CD4-positive, alpha-beta T cell treated with Interleukin-10 for 1 hour (primary cell): Measurements from ENCODE around the gene C4orf17.
"Not testable (repeated sequence)": the region's sequence is repeated elsewhere in the genome, so short reads cannot be mapped to it uniquely, and the experiment has no call there.

ENCODE experiments used
- DNase-seq: peaks from one replicate; pipeline ENCODE4 v3.0.0-alpha.2; 2020

C4orf17 gene

DNA sequence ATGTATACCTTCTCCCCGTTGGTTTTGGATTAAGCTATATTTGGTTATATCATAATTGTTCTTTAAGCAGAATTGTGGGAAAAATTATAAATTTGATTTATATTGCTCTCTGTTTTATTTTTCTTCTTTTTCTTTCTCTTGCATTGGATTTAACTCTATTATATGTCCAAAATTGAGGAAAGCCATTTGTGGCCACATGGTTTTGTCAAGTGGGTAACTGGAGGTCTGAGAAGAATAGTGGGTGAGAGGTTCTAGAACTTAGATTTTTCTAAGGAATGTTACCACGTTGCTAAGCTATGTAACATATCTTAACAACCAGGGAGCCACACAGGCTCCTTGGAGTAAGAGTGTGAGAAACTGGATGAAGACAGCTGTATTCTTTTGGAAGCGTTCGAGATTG is at the start of gene C4orf17:
Gene C4orf17 (plus strand): TSS at position 301 of the 400 bp plus-strand sequence. CDS start 2,061 bp downstream, outside the sequence.
- no peak for DNase-seq

DNA sequence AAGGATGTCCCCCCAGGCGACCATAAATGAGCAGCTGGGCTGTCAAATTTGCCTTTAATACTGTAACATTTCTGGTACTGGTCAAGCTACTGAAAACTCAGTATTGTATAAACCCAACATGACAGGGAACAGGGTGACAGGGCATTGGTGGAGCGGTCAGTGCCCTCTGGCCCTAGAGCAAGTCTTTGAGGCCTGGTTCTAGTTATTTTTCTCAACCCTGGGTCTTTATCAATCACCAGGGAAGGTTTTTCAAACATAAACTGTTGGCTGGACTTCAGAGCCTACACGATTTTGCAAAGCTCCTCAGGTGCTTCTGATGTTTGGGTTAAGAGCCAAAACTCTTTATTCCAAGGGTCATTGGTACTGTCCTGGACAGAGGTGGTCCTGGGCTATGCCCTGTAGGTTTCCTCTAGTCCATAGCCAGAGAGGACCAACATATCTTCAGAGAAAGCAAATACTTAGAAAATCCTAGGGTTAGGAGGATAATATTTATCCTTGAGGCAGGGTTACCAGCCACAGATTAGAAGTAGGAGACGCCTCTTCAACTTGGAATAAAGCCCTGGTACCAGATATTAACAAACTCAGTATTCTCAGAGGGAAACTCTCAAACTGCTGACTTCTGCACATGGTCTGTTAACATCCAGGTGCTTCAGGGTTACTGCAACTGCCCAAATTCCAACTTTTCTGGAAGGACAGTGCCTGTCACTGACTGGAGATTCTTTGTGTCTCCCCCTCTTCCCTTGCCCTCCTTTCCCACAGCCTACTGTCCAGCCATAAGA is 49.0 kb upstream of the C4orf17 start:
- DNase-seq: no peak

DNA sequence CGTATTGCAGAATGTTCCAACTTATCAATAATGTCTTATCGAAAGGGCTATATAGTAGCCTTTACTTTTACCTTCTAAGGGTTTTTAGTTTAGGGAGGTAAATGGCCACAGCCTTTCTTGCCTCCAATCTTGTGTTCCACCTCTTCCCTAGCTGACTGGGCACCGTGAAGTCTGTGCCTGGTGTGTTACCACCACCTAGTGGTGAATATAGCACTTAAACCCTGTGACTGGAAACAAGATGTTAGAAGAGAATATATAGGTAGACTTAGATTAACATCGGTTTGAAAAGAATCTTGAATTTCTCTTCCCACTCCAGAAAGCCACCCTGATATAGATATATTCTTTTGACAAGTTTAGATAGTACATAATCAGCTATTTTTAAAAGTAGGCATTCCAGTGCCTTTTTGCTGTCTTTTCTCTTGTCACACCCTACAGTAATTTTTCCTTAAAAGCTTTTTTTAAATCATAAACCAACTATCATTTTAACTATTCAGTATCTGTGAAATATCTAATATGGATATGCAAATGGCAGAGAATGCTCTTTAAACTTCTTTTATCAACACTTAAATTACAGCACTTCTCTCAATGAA is 47.9 kb upstream of the C4orf17 start:
- peak; percentile 57 for DNase-seq

DNA sequence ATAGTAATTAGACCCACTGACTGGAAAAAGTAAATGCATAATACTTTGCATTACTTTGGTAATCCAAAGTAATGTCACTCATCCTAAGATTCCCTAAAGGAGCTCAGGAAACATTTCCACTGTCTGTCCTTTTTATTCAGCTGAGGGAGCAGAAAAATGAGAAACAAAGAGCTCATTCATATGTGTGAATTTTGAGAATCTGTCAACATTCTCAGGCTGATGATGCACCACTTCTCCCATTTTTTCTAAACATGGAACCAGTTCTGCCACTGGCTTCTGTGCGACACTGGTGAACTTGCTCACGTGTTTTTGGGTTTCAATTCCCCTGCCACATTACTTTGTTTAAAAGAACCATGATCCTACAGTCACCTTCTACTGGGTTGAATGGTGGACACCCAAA is 47.3 kb upstream of the C4orf17 start:
- DNase-seq: no peak

DNA sequence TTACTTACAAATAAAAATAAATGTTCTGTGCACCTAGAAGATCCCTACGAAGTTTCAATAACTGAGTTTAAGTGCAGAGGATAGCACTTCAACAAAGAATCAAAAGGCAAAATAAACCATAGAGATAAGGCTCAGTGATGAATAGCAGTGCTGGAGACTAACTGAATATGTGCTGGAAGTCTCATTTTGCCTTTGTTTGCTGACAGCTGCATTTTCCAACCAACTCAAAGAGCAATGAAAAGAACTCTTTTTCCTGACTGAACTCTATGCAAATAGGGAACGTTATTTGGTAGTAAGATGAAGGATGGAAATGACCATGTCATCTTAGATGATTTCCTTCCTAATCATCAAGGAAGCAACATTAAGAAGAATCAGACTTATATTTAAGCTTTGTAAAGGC is 42.9 kb upstream of the C4orf17 start:
- no peak for DNase-seq

DNA sequence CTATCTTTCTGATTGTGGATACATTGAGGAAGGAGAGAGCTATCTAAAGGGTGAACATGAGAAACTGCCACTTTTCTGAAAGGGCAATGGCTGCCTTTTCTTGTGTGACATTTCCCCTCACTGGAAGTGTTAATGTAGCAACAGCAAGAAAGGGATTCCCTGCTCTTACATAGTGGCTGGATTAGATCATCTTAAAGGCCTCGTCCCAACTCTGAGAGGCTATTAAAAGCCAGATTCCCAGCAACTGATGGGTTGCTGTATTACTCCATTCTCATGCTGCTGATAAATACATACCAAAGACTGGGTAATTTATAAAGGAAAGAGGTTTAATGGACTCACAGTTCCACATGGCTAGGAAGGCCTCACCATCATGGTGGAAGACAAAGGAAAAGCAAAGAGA is 41.9 kb upstream of the C4orf17 start:
- DNase-seq: no peak

DNA sequence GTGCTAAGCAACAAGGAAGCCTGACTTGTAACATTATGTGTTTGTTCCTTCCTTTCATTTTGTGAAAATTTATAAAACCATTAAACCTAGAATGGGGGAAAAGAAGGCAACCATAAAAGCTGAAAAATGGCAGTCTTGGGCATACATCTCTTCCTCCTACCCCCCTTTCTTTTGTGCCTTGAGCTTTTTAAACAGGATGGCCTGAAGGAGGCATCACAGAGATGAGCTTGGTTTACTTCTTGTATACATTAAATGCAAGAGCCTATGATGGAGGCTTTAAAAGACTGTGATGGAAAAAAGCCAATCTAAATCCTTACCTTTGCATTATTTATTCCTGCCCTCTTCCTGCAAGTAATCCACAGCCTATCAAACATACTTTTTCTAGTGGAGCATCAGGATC is 39.5 kb upstream of the C4orf17 start:
- no peak for DNase-seq

DNA sequence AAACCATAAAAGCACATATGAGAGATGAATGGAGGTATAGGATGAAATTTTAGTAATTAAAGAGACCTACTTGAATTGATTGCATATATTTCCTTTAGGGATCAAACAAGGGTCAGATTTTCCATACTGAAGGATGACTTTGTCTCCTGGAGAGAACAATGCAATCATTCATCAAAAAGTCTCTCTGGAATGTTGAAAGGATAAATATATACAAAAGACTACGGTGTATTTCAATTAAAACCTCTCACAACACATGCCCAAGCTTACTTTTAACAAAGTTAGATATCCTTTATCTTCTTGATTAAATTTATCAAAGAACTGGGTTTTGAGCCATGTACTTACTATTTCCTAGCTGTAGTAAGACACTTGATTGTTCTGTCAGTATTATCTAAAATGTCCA is 38.9 kb upstream of the C4orf17 start:
- no peak for DNase-seq

DNA sequence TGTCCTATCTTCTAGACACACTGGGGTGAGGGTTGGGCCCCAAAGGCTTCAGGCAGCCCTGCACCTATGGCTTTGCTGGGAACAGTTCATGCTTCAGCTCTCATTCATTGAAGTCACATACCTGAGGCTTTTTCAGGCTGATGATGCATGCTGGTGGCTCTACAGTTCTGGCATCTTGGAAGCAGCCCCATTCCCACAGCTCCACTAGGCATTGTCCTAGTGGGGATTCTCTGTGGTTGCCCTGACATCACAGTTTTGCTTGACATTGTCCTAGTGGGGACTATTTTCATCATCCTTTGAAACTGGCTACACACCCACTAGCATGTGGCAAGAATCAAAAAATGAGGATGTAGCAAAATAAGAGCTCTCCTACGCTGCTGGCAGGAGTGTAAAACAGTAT is 37.7 kb upstream of the C4orf17 start:
- DNase-seq: no peak

DNA sequence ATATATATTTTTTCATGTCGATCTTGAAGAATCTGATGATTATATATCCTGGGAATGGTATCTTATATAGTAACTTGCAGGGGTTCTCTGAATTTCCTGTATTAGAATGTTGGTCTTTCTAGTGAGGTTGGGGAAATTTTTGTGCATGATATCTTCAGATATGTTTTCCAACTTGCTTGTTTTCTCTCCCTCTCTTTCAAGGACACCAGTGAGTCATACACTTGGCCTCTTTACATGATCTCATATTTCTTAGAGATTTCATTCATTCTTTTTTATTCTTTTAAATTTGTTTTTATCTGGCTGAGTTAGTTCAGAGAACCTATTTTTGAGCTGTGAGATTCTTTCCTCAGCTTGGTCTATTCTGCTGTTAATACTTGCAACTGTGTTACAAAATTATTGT is 27.2 kb upstream of the C4orf17 start:
- DNase-seq: no peak

DNA sequence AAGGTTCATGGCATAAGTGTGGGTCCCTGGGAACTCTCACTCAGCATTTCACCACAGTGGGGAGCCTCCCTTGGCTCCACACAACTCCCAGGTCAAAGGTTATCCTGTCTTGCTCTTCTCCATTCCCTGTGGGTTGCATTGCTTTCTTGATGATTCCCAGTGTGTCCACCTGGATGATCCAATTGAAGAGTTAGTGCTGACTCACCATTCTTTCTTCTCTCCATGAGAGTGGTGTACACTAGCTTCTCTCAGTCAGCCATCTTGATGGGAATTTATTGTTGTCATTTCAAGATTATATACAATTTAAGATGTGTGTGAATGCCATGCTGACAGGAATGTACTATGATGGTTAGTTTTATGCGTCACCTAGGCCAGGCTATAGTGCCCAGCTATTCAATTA is 25.6 kb upstream of the C4orf17 start:
- no peak for DNase-seq

DNA sequence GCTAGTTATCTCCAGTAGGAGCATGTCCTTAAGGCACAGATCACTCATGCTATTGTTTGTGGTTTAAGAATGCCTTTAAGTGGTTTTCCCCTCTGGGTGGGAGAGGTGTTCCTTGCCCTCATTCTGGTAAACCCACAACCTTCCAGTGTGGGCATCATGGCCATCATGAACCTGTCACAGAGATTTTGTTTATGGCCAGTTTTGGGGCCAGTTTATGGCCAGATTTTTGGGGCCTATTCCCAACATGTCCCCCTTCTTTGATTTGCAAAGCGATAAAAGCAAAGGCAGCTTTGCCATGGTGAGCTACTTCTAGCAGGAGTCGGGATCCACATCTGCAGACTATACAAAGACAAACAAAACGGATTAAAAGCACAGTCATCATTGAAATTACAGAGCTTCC is 24.2 kb upstream of the C4orf17 start:
- not testable (repeated sequence) for DNase-seq

DNA sequence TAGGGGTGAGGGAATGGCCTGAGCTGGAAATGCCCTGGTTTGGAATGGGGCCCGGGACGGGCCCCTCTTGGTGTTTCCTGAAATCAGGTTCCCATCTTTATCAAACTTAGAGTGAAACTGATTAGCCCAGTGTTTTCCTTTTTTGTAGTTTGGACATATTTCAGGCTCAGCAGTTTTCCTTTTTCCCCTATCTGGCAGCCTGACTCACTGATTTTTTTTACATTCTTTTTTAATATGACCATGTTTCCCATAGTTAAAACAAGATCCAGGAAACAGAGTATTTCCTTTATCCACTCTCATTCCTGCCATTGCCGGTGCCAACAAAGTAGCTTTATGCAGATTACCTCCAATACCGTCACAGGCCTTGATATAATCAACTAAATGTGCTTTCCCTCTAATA is 20.5 kb upstream of the C4orf17 start:
- DNase-seq: no peak

DNA sequence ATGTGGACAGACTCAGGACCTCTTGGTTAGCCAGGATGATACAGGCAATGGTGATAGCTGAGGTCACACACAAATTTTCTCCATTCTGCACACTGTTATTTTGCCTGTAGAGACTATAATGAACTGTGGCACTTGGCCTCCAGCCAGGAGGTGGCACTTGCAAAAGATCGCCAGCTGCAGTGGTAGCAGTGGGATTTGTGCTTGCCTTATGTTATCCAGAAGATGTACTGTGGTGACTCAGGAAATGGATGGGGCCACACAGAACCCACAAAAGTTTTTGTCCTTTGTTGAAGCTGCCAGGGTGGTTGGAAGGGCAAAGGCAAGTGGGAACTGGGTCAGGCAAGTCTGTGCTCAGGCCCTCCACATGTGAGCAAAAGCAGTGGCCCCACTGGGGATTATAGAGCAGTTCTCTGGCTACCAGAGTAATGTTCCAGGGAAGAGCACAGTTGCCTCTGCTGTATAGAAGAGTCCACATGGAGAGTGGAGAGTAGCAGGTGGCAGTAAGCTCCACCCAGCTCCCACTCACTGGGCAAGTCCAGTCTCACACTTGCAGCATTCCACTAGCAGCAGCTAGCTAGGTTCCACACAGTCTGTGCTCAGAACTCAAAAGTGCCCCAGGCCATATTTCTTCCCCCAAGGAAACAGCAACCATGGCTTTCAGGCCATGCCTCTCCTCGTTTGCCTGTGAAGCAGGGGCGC is 5.9 kb upstream of the C4orf17 start:
- DNase-seq: no peak

DNA sequence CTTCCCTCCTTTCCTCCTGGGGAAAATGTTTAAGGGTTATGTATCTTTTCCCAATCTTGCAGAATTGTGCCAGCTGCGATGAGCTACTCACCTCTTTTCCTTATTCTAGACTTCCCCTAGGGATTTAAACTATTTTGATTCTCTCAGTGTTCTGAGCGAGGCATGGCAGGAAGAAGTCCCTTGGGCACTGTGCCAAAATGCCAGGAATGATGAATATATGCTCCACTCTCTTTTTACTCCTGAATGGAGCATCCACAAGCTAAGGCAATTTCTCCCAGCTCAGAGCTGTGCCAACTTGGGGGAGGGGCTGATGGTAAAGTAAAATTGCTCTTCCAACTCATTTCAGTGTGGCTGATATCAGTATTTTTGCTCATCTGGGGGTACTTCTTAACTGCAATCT is 4.0 kb upstream of the C4orf17 start:
- no peak for DNase-seq

DNA sequence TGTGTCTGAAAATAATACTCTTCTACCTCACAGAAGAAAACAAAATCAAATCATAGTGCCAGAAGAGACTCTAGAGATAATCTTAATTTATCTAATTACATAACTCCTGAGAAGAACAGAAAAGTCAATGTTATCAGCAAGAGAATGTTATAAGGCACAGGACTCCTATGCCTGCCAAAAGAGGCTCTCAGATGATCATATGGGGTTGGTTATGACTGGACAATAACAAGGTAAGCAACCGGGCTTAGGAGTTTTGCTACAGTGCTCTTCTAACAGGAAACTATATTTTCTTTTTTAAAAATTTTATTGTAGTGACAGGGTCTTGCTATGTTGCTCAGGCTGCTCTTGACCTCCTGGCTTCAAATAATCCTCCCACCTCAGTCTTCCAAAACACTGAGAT is 3.5 kb upstream of the C4orf17 start:
- no peak for DNase-seq

DNA sequence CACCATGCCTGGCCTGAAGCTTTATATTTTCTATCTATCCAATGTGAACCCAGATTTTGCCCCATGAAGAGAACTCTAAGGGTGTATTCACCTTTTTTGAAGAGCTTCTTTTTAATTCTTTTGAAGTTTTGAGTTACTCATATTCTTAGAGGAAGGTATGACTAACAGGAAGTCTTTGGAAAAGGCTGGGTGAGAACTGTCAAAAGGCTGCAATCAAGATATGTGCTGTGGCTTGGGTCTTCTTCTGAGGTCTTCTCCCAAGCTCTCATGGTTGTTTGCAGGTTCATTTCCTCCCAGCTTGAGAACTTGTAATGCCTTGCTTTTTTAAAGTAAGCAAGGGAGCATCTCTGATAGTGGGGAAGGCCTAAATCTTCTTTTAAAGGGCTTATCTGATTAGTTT is 3.1 kb upstream of the C4orf17 start:
- DNase-seq: peak; percentile 24

DNA sequence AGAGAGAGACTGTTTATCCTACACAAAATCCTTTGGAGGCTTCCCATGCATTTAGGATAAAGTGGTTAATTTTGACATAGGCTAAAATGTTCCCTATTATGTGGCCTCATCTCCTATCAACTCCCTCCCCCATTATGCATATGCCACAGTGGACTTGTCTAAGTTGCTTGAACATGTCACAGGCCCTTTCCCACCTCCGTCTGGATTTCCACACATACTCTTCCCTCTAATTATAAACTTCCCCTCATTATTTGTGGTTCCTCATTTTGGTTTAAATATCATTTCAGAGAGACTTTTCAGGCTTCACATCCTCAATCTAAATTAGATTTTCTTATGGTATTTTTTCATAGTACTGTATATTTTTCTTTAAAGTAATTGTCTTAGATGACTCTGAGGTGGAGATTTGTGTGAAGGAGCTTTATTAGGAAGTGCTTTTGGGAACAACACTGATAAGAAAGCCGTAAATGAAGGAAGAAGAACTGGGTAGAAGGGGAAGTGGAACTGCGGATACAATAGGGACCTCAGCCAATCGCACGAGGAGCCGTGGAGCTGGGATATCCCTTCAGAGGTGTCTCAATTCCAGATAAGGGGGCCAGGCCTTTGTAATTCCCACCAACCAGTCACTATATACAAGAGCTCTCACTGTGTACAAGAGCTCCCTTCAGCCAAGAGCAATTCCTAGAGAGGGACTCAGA is 7.9 kb downstream of the C4orf17 start:
- DNase-seq: no peak

DNA sequence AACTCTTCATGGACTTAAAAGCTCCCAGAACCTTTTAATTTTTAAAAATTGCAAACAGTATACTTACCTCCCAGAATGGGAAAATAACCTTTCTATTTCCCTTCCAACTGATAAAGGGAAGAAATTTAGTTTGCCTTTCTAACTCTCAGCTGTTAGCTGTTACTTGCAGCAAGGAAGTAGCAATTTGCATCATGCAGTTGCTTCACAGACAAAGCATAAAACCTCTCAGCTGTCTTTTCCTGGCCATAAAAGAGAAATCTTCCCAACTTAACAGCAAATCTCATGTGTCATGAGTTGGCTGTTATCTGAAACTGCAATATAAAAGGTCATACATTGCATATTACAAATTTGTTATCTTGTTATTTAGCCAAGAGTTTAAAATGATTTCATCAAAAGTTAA is 18.4 kb downstream of the C4orf17 start:
- DNase-seq: no peak

DNA sequence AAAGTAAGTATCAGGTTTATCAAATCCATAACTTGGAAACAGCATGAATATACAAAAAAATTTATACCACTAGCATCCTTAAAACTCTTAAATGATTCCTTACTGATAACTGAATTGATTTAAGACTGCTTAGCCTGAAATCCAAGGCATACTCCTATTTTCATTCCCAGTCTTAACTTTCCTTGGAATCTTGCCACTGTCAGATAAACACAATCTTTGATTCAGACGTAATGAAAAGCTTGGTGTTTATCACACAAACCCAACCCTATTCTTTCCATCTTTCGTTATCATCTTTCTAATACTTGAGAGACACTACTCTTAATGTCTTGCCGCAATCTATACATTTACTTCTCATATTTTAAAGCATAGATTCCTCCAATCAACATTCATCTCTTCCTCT is 19.1 kb downstream of the C4orf17 start:
- DNase-seq: no peak

DNA sequence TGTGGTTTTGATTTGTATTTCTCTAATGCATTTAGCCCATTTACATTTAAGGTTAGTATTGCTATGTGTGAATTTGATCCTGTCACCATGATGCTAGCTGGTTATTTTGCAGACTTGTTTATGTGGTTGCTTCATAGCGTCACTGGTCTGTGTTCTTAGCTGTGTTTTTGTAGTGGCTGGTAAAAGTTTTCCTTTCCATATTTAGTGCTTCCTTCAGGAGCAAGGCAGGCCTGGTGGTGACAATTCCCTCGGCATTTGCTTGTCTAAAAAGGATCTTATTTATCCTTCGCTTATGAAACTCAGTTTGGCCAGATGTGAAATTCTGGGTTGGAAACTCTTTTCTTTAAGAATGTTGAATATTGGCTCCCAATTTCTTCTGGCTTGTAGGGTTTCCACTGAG is 23.9 kb downstream of the C4orf17 start:
- not testable (repeated sequence) for DNase-seq

DNA sequence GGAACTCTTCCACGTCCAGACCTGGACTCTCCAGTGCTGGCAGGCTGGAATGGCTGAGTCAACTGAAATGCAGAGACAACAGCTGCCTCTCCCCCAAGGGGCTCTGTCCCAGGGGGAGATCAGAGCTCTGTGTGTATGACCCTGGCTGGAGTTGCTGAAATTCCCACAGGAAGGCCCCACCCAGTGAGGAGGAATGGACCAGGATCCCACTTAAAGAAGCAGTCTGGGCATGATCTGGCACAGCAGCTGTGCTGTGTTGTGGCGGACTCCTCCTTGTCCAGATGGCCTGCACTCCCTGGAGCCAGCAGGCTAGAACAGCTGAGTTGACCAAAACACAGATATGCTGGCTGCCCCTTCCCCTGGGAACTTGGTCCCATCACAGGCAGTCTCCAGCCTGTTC is 25.4 kb downstream of the C4orf17 start:
- DNase-seq: no peak

DNA sequence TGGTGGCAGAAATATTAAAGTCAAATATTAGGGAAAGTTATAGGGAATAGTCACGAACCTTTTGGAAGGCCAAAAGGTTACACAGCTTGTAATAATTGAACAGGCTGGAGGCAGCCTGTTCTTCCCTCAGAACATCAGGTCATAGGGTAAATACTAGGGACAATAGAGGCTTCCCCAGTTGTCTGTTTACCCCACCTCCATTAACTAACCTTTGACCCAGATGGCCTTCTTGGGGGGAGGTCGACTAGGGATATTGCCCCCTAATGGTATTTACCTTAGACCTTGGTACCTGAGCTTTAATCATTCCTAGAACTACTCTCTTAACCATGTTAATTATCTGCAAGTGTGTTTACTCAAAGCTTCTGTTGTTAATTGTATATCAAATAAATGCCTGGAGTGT is 26.0 kb downstream of the C4orf17 start:
- no peak for DNase-seq

DNA sequence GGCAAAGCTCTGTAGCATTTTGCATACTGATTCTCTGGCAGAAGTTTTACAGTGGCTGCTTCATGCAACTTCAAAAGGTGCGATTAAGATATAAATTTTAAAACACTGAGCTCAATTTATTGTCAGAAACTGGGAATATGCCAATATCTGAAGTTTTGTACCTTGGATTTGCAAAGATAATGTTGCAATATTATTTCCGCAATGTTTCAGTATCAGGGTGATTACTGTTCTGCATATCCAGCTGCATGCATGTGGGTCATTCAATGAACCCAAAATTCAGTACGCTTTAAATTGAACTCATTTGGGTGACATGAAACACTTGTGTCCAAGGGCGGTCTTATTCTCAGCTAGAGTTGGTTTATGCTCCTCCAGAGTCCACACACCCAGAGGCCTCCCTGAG is 26.9 kb downstream of the C4orf17 start:
- DNase-seq: no peak
